ENCODE results near the gene FNDC3B. TPM values are rescaled to one million over a fixed set of nuclear protein-coding genes. Genes with fewer than 3 reads are reported as not detected.
A peak's percentile ranks its signal among the peaks of the same experiment; 100 is the strongest.

FNDC3B gene
- total and polyA plus RNA-seq, 9 of the 15 experiments (the other 6 are each of a cell fraction or from before 2014, with no cell fraction given) = 7.0 to 35.8 (median 16.2) TPM

GRCh38 chr3:172307141-172307560 is 267.8 kb downstream of the FNDC3B start (continued):
- TF ChIP-seq PREB (CRISPR knock-in tag; IDR thresholded peaks at IDR 0.05) (no peak), FOSL1 (tag; conservative IDR thresholded peaks at IDR 0.05) (peak; percentile 98), XRCC4 (IDR thresholded peaks at IDR 0.05; ENCODE audit: extremely low read depth, insufficient read depth, insufficient read length) (no peak), ZNF253 (CRISPR knock-in tag; conservative IDR thresholded peaks at IDR 0.05) (no peak), HDAC1 (IDR thresholded peaks at IDR 0.05) (no peak), OTX1 (CRISPR knock-in tag; IDR thresholded peaks at IDR 0.05) (no peak), CREM (IDR thresholded peaks at IDR 0.05; ENCODE audit: low read depth) (no peak), CBX1 (IDR thresholded peaks at IDR 0.05; ENCODE audit: low read depth) (no peak), ZNF282 (CRISPR knock-in tag; IDR thresholded peaks at IDR 0.05) (no peak), TEAD1 (CRISPR knock-in tag; IDR thresholded peaks at IDR 0.05) (no peak), ETS1 (conservative IDR thresholded peaks at IDR 0.05; ENCODE audit: control insufficient read depth, low read depth, low read length) (no peak), MECOM (CRISPR knock-in tag; IDR thresholded peaks at IDR 0.05) (no peak), THRAP3 (IDR thresholded peaks at IDR 0.05; ENCODE audit: borderline replicate concordance) (no peak), PTTG1 (tag; IDR thresholded peaks at IDR 0.05; ENCODE audit: low read depth) (no peak), NR2F6 (CRISPR knock-in tag; IDR thresholded peaks at IDR 0.05) (no peak)
- TF ChIP-seq, protein P1, sequence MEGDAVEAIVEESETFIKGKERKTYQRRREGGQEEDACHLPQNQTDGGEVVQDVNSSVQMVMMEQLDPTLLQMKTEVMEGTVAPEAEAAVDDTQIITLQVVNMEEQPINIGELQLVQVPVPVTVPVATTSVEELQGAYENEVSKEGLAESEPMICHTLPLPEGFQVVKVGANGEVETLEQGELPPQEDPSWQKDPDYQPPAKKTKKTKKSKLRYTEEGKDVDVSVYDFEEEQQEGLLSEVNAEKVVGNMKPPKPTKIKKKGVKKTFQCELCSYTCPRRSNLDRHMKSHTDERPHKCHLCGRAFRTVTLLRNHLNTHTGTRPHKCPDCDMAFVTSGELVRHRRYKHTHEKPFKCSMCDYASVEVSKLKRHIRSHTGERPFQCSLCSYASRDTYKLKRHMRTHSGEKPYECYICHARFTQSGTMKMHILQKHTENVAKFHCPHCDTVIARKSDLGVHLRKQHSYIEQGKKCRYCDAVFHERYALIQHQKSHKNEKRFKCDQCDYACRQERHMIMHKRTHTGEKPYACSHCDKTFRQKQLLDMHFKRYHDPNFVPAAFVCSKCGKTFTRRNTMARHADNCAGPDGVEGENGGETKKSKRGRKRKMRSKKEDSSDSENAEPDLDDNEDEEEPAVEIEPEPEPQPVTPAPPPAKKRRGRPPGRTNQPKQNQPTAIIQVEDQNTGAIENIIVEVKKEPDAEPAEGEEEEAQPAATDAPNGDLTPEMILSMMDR (IDR thresholded peaks at IDR 0.05 in 2 of 3, conservative IDR thresholded peaks at IDR 0.05 in 1 of 3; ENCODE audit: insufficient read depth in 2 of 3, low read depth in 1 of 3, low read length in 3 of 3) = no peak
- TF ChIP-seq, protein P2, sequence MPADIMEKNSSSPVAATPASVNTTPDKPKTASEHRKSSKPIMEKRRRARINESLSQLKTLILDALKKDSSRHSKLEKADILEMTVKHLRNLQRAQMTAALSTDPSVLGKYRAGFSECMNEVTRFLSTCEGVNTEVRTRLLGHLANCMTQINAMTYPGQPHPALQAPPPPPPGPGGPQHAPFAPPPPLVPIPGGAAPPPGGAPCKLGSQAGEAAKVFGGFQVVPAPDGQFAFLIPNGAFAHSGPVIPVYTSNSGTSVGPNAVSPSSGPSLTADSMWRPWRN (IDR thresholded peaks at IDR 0.05; ENCODE audit: low read depth) = no peak
- TF ChIP-seq, protein P3, sequence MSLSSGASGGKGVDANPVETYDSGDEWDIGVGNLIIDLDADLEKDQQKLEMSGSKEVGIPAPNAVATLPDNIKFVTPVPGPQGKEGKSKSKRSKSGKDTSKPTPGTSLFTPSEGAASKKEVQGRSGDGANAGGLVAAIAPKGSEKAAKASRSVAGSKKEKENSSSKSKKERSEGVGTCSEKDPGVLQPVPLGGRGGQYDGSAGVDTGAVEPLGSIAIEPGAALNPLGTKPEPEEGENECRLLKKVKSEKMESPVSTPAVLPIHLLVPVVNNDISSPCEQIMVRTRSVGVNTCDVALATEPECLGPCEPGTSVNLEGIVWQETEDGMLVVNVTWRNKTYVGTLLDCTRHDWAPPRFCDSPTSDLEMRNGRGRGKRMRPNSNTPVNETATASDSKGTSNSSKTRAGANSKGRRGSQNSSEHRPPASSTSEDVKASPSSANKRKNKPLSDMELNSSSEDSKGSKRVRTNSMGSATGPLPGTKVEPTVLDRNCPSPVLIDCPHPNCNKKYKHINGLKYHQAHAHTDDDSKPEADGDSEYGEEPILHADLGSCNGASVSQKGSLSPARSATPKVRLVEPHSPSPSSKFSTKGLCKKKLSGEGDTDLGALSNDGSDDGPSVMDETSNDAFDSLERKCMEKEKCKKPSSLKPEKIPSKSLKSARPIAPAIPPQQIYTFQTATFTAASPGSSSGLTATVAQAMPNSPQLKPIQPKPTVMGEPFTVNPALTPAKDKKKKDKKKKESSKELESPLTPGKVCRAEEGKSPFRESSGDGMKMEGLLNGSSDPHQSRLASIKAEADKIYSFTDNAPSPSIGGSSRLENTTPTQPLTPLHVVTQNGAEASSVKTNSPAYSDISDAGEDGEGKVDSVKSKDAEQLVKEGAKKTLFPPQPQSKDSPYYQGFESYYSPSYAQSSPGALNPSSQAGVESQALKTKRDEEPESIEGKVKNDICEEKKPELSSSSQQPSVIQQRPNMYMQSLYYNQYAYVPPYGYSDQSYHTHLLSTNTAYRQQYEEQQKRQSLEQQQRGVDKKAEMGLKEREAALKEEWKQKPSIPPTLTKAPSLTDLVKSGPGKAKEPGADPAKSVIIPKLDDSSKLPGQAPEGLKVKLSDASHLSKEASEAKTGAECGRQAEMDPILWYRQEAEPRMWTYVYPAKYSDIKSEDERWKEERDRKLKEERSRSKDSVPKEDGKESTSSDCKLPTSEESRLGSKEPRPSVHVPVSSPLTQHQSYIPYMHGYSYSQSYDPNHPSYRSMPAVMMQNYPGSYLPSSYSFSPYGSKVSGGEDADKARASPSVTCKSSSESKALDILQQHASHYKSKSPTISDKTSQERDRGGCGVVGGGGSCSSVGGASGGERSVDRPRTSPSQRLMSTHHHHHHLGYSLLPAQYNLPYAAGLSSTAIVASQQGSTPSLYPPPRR (CRISPR knock-in tag; IDR thresholded peaks at IDR 0.05; ENCODE audit: borderline replicate concordance) = no peak
